ENCODE measurements around the gene IVD. TPM values are rescaled to one million over a fixed set of nuclear protein-coding genes. Genes with fewer than 3 reads are reported as not detected.

Gene IVD
- total and polyA plus RNA-seq, 8 donors, result 23.8 to 41.3 (median 30.1) TPM

DNA sequence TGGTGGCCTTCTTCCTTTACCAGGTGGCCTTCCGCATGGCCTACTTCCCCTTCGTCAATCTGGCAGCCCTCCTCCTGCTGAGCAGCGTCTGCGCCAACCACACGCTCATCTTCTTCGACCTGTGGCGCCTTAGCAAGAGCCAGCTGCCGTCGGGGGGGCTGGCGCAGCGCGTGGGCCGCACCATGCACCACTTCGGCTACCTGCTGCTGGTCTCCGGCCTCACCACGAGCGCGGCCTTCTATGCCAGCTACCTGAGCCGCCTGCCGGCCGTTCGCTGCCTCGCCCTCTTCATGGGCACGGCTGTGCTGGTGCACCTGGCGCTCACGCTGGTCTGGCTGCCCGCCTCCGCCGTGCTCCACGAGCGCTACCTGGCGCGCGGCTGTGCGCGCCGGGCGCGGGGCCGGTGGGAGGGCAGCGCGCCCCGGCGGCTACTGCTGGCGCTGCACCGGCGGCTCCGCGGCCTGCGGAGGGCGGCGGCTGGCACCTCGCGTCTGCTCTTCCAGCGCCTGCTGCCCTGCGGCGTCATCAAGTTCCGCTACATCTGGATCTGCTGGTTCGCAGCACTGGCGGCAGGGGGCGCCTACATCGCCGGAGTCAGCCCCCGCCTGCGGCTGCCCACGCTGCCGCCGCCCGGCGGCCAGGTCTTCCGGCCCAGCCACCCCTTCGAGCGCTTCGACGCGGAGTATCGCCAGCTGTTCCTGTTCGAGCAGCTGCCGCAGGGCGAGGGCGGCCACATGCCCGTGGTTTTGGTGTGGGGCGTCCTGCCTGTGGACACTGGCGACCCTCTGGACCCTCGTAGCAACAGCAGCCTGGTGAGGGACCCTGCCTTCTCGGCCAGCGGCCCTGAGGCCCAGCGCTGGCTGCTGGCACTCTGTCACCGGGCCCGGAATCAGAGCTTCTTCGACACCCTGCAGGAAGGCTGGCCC is 37.6 kb upstream of the IVD start:
- Histone ChIP-seq H3K4me3 (peak overlapping the region in 2 of 4 donors; percentile 22 to 43), H3K27ac (peak overlapping the region; percentile 41 to 75 (median 67)), H3K9me3 (no peaks in the 10 kb centered on the region), H3K4me1 (peaks cover 6 to 8% (median 8%) of the 10 kb centered on the region in 3 donors), H3K27me3 (no peaks in the 10 kb centered on the region), H3K36me3 (no peaks in the 10 kb centered on the region)
- DNase-seq (peak; percentile 83 to 95 (median 88)), FAIRE-seq (no peak), ATAC-seq (peak; percentile 83 to 89 (median 85))
- TF ChIP-seq, protein P1, sequence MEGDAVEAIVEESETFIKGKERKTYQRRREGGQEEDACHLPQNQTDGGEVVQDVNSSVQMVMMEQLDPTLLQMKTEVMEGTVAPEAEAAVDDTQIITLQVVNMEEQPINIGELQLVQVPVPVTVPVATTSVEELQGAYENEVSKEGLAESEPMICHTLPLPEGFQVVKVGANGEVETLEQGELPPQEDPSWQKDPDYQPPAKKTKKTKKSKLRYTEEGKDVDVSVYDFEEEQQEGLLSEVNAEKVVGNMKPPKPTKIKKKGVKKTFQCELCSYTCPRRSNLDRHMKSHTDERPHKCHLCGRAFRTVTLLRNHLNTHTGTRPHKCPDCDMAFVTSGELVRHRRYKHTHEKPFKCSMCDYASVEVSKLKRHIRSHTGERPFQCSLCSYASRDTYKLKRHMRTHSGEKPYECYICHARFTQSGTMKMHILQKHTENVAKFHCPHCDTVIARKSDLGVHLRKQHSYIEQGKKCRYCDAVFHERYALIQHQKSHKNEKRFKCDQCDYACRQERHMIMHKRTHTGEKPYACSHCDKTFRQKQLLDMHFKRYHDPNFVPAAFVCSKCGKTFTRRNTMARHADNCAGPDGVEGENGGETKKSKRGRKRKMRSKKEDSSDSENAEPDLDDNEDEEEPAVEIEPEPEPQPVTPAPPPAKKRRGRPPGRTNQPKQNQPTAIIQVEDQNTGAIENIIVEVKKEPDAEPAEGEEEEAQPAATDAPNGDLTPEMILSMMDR (IDR thresholded peaks at IDR 0.05), result peak; percentile 73 to 76 (median 75)
- intact Hi-C loops (cut with DNase I), result no loop called here
- 13 to 17% methylated on average over 85 to 91 of the region's 91 CpGs for WGBS, 2 donors

DNA sequence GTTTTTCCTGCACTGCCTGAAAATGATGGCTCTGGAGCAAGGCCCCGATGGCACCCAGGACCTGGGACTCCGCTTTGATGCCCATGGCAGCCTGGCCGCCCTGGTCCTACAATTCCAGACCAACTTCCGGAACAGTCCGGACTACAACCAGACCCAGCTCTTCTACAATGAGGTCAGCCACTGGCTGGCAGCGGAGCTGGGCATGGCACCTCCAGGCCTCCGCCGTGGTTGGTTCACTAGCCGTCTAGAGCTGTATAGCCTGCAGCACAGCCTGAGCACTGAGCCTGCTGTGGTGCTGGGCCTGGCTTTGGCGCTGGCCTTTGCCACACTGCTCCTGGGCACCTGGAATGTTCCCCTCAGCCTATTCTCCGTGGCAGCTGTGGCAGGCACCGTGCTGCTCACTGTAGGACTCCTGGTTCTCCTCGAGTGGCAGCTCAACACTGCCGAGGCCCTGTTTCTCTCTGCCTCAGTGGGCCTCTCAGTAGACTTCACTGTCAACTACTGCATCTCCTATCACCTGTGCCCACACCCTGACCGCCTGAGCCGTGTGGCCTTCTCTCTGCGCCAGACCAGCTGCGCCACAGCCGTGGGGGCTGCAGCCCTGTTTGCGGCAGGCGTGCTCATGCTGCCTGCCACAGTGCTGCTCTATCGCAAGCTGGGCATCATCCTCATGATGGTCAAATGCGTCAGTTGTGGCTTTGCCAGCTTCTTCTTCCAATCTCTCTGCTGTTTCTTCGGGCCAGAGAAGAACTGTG is 36.7 kb upstream of the IVD start:
- no peaks in the 10 kb centered on the region for H3K27me3 ChIP-seq
- H3K36me3 ChIP-seq, result no peaks in the 10 kb centered on the region
- no peaks in the 10 kb centered on the region for H3K9me3 ChIP-seq
- DNase-seq (peak in 1 of 6 donors; percentile 47), ATAC-seq (no peak), FAIRE-seq (no peak)
- H3K4me3 ChIP-seq, result no peak overlapping the region
- intact Hi-C loops (cut with DNase I), result no loop called here
- TF ChIP-seq, protein P1 (IDR thresholded peaks at IDR 0.05), result no peak
- WGBS, 2 donors, result 94 to 96% methylated on average over 24 of the region's 24 CpGs
- peaks cover 6 to 8% (median 8%) of the 10 kb centered on the region in 3 donors for H3K4me1 ChIP-seq
- no peak overlapping the region for H3K27ac ChIP-seq

DNA sequence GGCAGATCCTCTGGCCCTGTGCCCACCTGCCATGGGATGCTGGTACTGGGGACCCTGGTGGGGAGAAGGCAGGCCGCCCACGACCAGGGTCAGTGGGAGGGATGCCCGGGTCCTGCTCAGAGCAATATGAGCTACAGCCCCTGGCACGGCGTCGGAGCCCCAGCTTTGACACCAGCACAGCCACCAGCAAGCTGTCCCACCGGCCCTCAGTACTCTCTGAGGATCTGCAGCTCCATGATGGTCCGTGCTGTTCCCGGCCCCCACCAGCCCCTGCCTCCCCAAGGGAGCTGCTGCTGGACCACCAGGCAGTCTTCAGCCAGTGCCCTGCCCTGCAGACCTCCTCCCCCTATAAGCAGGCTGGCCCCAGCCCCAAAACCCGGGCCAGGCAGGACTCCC is 36.1 kb upstream of the IVD start:
- H3K27ac ChIP-seq, result no peak overlapping the region

DNA sequence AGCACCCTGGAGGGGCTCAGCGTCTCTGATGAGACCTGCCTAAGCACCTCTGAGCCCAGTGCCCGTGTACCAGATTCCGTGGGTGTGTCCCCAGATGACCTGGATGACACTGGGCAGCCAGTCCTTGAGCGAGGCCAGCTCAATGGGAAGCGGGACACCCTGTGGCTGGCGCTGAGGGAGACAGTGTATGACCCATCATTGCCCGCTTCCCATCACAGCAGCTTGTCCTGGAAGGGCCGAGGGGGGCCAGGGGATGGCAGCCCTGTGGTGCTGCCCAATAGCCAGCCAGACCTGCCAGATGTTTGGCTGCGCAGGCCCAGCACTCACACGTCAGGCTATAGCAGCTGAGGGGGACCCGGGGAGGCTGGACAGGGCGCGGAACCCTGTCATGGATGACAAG is 35.6 kb upstream of the IVD start:
- ATAC-seq, result no peak
- H3K4me3 ChIP-seq, result no peak overlapping the region
- no peak for DNase-seq
- H3K27me3 ChIP-seq, result no peaks in the 10 kb centered on the region
- no peak for FAIRE-seq
- intact Hi-C loops (cut with DNase I), result no loop called here
- no peaks in the 10 kb centered on the region for H3K9me3 ChIP-seq
- TF ChIP-seq, protein P1 (IDR thresholded peaks at IDR 0.05), result no peak
- no peak overlapping the region for H3K27ac ChIP-seq
- H3K36me3 ChIP-seq, result no peaks in the 10 kb centered on the region
- 87 to 88% methylated on average over 13 of the region's 13 CpGs for WGBS, 2 donors
- H3K4me1 ChIP-seq, result peaks cover 6 to 8% (median 8%) of the 10 kb centered on the region in 3 donors

More for the DNA sequence above, 36.1 kb upstream of the IVD start:
- TF ChIP-seq, protein P1 (IDR thresholded peaks at IDR 0.05), result no peak
- WGBS, 2 donors, result 91 to 96% methylated on average over 10 of the region's 10 CpGs
- no peak overlapping the region for H3K4me3 ChIP-seq
- peaks cover 6 to 8% (median 8%) of the 10 kb centered on the region in 3 donors for H3K4me1 ChIP-seq
- H3K9me3 ChIP-seq, result no peaks in the 10 kb centered on the region
- H3K27me3 ChIP-seq, result no peaks in the 10 kb centered on the region
- DNase-seq (peak in 1 of 6 donors; percentile 62), ATAC-seq (no peak), FAIRE-seq (no peak)
- H3K36me3 ChIP-seq, result no peaks in the 10 kb centered on the region
- intact Hi-C loops (cut with DNase I), result no loop called here

Data from pancreas (tissue), 10 donors.